H1 (cell line): ENCODE results near the gene TRAF3IP1. TPM values are rescaled to one million over a fixed set of nuclear protein-coding genes. Genes with fewer than 3 reads are reported as not detected.

Experiments
- CTCF ChIA-PET: fragments of 300-600 bp; sonication (Branson Sonifier 250); formaldehyde crosslinking; loops from one replicate; lab custom pipeline; 2021; ENCODE audit not compliant: partially characterized antibody; lab: Charles Lee
- POLR2A ChIA-PET: fragments of 300-600 bp; sonication (Branson Sonifier 250); formaldehyde crosslinking; loops from one replicate; lab custom pipeline; 2021; ENCODE audit warnings: inconsistent platforms; ENCODE audit not compliant: partially characterized antibody; lab: Charles Lee
- DNase-seq, 2 experiments: peaks; one replicate each; pipeline versions ENCODE4 v3.0.0 to v3.0.0-alpha.2; 2010 to 2022; ENCODE audit warnings: low spot score in 2 of 2, low read depth in 1 of 2, mixed read lengths in 1 of 2
- FAIRE-seq: peaks from 2 replicates; lab custom pipeline; 2011; peaks lifted over from hg19 to GRCh38; lab: Jason Lieb, UNC
- H2AFZ ChIP-seq: 2 replicates; pipeline ENCODE4 v1.8.1; 2012; ENCODE audit warnings: low read length, inconsistent platforms
- H2AK5ac ChIP-seq: 2 replicates; pipeline ENCODE4 v1.6.1; 2013; ENCODE audit warnings: low read depth, low read length
- H2BK120ac ChIP-seq: replicated peaks from 2 replicates; pipeline ENCODE3; 2013; ENCODE audit warnings: low read depth, low read length, inconsistent platforms
- H2BK12ac ChIP-seq: 2 replicates; pipeline ENCODE4 v1.6.1; 2013; ENCODE audit warnings: low read depth, low read length
- H2BK15ac ChIP-seq: 2 replicates; pipeline ENCODE4 v1.6.1; 2013; ENCODE audit warnings: low read length
- H2BK20ac ChIP-seq: 2 replicates; pipeline ENCODE4 v1.6.1; 2013; ENCODE audit warnings: low read length
- H2BK5ac ChIP-seq: 2 replicates; pipeline ENCODE4 v1.6.1; 2013; ENCODE audit warnings: low read depth, low read length
- H3K14ac ChIP-seq: 2 replicates; pipeline ENCODE4 v1.6.1; 2013; ENCODE audit warnings: inconsistent platforms; ENCODE audit not compliant: insufficient read length
- H3K18ac ChIP-seq: 2 replicates; pipeline ENCODE4 v1.6.1; 2013; ENCODE audit warnings: low read length; ENCODE audit errors: extremely low read depth
- H3K23ac ChIP-seq: 2 replicates; pipeline ENCODE4 v1.6.1; 2013; ENCODE audit warnings: inconsistent platforms; ENCODE audit not compliant: insufficient read length
- H3K23me2 ChIP-seq: 2 replicates; pipeline ENCODE4 v1.6.1; 2013; ENCODE audit warnings: low read depth, low read length
- H3K27ac ChIP-seq: 2 replicates; pipeline ENCODE4 v1.6.1; 2011; ENCODE audit warnings: low read depth, low read length, inconsistent platforms
- H3K27me3 ChIP-seq, 4 experiments: replicated peaks in 1 of 4; 1 replicate in 1 of 4; 2 replicates in 3 of 4; pipeline versions ENCODE4 v1.6.1 to v1.8.1; 2011 to 2013; ENCODE audit warnings: low read length in 3 of 4, mild to moderate bottlenecking in 3 of 4, inconsistent platforms in 2 of 4, mixed read lengths in 2 of 4, moderate library complexity in 1 of 4; ENCODE audit not compliant: control insufficient read depth in 3 of 4, insufficient read depth in 3 of 4; ENCODE audit errors: extremely low read depth in 1 of 4
- H3K36me3 ChIP-seq, 4 experiments: 2 replicates each; pipeline versions ENCODE4 v1.6.1 to v1.8.1; 2011 to 2013; ENCODE audit warnings: mild to moderate bottlenecking in 4 of 4, low read length in 3 of 4, moderate library complexity in 2 of 4, control low read depth in 1 of 4, inconsistent platforms in 1 of 4; ENCODE audit not compliant: insufficient read depth in 4 of 4, control insufficient read depth in 2 of 4
- H3K4ac ChIP-seq: replicated peaks from 2 replicates; pipeline ENCODE3; 2013; ENCODE audit warnings: low read length, low read depth, mixed read lengths, inconsistent platforms; ENCODE audit not compliant: insufficient read length
- H3K4me1 ChIP-seq, 4 experiments: replicated peaks in 1 of 4; 1 replicate in 1 of 4; 2 replicates in 3 of 4; pipeline versions ENCODE4 v1.6.1 to v1.8.1; 2011 to 2013; ENCODE audit warnings: low read length in 3 of 4, inconsistent platforms in 2 of 4, mixed read lengths in 1 of 4; ENCODE audit not compliant: insufficient read depth in 4 of 4, control insufficient read depth in 3 of 4
- H3K4me2 ChIP-seq, 2 experiments: 2 replicates each; pipeline versions ENCODE4 v1.6.1 to v1.8.1; 2011 to 2013; ENCODE audit warnings: low read depth in 2 of 2, low read length in 2 of 2, control low read depth in 1 of 2, inconsistent platforms in 1 of 2, mild to moderate bottlenecking in 1 of 2; ENCODE audit not compliant: insufficient read depth in 1 of 2
- H3K4me3 ChIP-seq, 4 experiments: fragments of 200-600, 300-600 bp in 1 of 4; sonication (generic), shearing (Covaris generic), sonication (Bioruptor Twin) in 1 of 4; 2 replicates each; pipeline versions ENCODE4 v1.5.1 to v1.8.1; 2011 to 2016; ENCODE audit warnings: low read length in 4 of 4, low read depth in 3 of 4, control low read depth in 2 of 4, inconsistent platforms in 2 of 4, mild to moderate bottlenecking in 2 of 4, mixed read lengths in 1 of 4, moderate library complexity in 1 of 4; ENCODE audit not compliant: insufficient read depth in 2 of 4; ENCODE audit errors: extremely low read depth in 1 of 4
- H3K56ac ChIP-seq: replicated peaks from 2 replicates; pipeline ENCODE3; 2013; ENCODE audit warnings: low read depth, mild to moderate bottlenecking, mixed read lengths, low read length, inconsistent platforms; ENCODE audit not compliant: insufficient read length
- H3K79me1 ChIP-seq: 2 replicates; pipeline ENCODE4 v1.6.1; 2013; ENCODE audit warnings: low read depth, low read length, control low read depth
- H3K79me2 ChIP-seq, 2 experiments: 2 replicates each; pipeline versions ENCODE4 v1.6.1 to v1.8.1; 2012 to 2013; ENCODE audit warnings: low read length in 2 of 2, mild to moderate bottlenecking in 2 of 2, inconsistent platforms in 1 of 2; ENCODE audit not compliant: insufficient read depth in 2 of 2, control insufficient read depth in 1 of 2
- H3K9ac ChIP-seq, 4 experiments: replicated peaks in 1 of 4; 1 replicate in 1 of 4; 2 replicates in 3 of 4; pipeline versions ENCODE4 v1.6.1 to v1.8.1; 2011 to 2013; ENCODE audit warnings: low read depth in 3 of 4, low read length in 3 of 4, control low read depth in 2 of 4, mild to moderate bottlenecking in 2 of 4, moderate library complexity in 2 of 4, inconsistent platforms in 1 of 4; ENCODE audit errors: extremely low read depth in 1 of 4
- H3K9me3 ChIP-seq, 2 experiments: 2 replicates each; pipeline versions ENCODE4 v1.6.1 to v1.8.1; 2012 to 2013; ENCODE audit warnings: mild to moderate bottlenecking in 2 of 2, moderate library complexity in 2 of 2, control low read depth in 1 of 2, inconsistent platforms in 1 of 2, low read depth in 1 of 2, low read length in 1 of 2, mixed read lengths in 1 of 2; ENCODE audit not compliant: insufficient read depth in 2 of 2
- H4K20me1 ChIP-seq, 2 experiments: replicated peaks in 1 of 2; 2 replicates each; pipeline versions ENCODE3 to v1.8.1; 2011 to 2013; ENCODE audit warnings: inconsistent platforms in 2 of 2, low read length in 2 of 2, mild to moderate bottlenecking in 1 of 2; ENCODE audit not compliant: insufficient read depth in 2 of 2, control insufficient read depth in 1 of 2
- H4K5ac ChIP-seq: 2 replicates; pipeline ENCODE4 v1.6.1; 2013; ENCODE audit warnings: low read length, low read depth, mixed read lengths, inconsistent platforms; ENCODE audit not compliant: insufficient read length
- H4K8ac ChIP-seq: 2 replicates; pipeline ENCODE4 v1.8.0; 2013; ENCODE audit warnings: mild to moderate bottlenecking, moderate library complexity, low read length, inconsistent platforms; ENCODE audit not compliant: insufficient read depth; ENCODE audit errors: extremely low read depth
- H4K91ac ChIP-seq: replicated peaks from 2 replicates; pipeline ENCODE3; 2013; ENCODE audit warnings: low read length, mixed read lengths, inconsistent platforms; ENCODE audit not compliant: insufficient read length
- ASH2L ChIP-seq: fragments of 200-600, 300-600 bp; sonication (generic); IDR thresholded peaks from one replicate; pipeline ENCODE4 v1.7.1; 2017; ENCODE audit warnings: low read length
- CHD1 ChIP-seq: IDR thresholded peaks from 2 replicates; pipeline ENCODE4 v1.6.1; 2012; ENCODE audit warnings: low read depth, low read length, improper control_type of control experiment
- GTF2F1 ChIP-seq: IDR thresholded peaks from 2 replicates; pipeline ENCODE4 v1.6.1; 2012; ENCODE audit warnings: low read depth, low read length, improper control_type of control experiment, borderline replicate concordance
- JUN ChIP-seq: IDR thresholded peaks from 2 replicates; pipeline ENCODE4 v1.6.1; 2011; ENCODE audit warnings: low read depth, mild to moderate bottlenecking, improper control_type of control experiment, low read length
- JUND ChIP-seq: IDR thresholded peaks from 2 replicates; pipeline ENCODE4 v1.6.1; 2011; ENCODE audit warnings: mild to moderate bottlenecking, improper control_type of control experiment, low read length
- KDM1A ChIP-seq: fragments of 200-600, 300-600 bp; sonication (generic); IDR thresholded peaks from 2 replicates; pipeline ENCODE4 v1.7.1; 2016; ENCODE audit warnings: mild to moderate bottlenecking, low read length, borderline replicate concordance
- RXRA ChIP-seq: IDR thresholded peaks from 2 replicates; pipeline ENCODE4 v1.6.1; 2011; ENCODE audit warnings: low read depth, mild to moderate bottlenecking, low read length, moderate library complexity; ENCODE audit not compliant: insufficient read depth
- SAP30 ChIP-seq: fragments of 300-600 bp; sonication (generic); IDR thresholded peaks from 2 replicates; pipeline ENCODE4 v1.7.1; 2012; ENCODE audit warnings: low read length, moderate library complexity, mild to moderate bottlenecking, inconsistent platforms; ENCODE audit not compliant: insufficient read depth, insufficient replicate concordance
- SIRT6 ChIP-seq: IDR thresholded peaks from one replicate; pipeline ENCODE4 v1.7.1; 2012; ENCODE audit warnings: low read length, inconsistent platforms
- SP2 ChIP-seq: IDR thresholded peaks from 2 replicates; pipeline ENCODE4 v1.6.1; 2012; ENCODE audit warnings: mild to moderate bottlenecking, low read length, inconsistent platforms
- SP4 ChIP-seq: IDR thresholded peaks from 2 replicates; pipeline ENCODE4 v1.6.1; 2012; ENCODE audit warnings: low read length, inconsistent platforms
- ZNF274 ChIP-seq: IDR thresholded peaks from 2 replicates; pipeline ENCODE4 v1.7.0; 2012; ENCODE audit warnings: low read length, borderline replicate concordance; ENCODE audit errors: extremely low read depth
- WGBS, 2 experiments: shearing (Covaris generic) in 1 of 2; methylation state at CpG; one replicate each; pipeline versions ENCODE4 v1.1.6 to v1.1.7; 2013 to 2015; ENCODE audit warnings: low lambda C conversion rate in 2 of 2, mixed read lengths in 2 of 2, inconsistent platforms in 1 of 2, low coverage in 1 of 2, missing lambda C conversion rate in 1 of 2; ENCODE audit not compliant: insufficient replicate concordance in 2 of 2, insufficient coverage in 1 of 2, insufficient read length in 1 of 2; ENCODE audit errors: extremely low coverage in 1 of 2, missing lambda C conversion rate in 1 of 2; 5-methylcytosine and 5-hydroxymethylcytosine counted together
- polyA plus RNA-seq, 7 experiments: library from polyadenylated mRNA; depleted of rRNA in 3 of 7; stranded (reverse) in 5 of 7; unstranded in 2 of 7; fragments of >200 nt in 5 of 7; fragments of 200-250 nt in 2 of 7; gene quantifications; 1 replicate in 5 of 7; 2 replicates in 1 of 7; 4 replicates in 1 of 7; pipeline versions ENCODE4 v1.2.1 to v1.2.3, GENCODE V29; 2011 to 2013; ENCODE audit warnings: missing spikeins in 2 of 7, mixed read lengths in 2 of 7
- total RNA-seq: library from RNA; stranded (reverse); fragmentation: NEBNext Ultra II Directional; extraction: Animal tissue kit (Norgen Biotek cat#: 25700); gene quantifications from 2 replicates; pipeline ENCODE4 v1.2.1, GENCODE V29; 2021

The TRAF3IP1 gene
- total and polyA plus RNA-seq, 2 of the 8 experiments (the other 6 are each of a cell fraction or from before 2014, with no cell fraction given): 2.3 to 17.5 TPM

DNA sequence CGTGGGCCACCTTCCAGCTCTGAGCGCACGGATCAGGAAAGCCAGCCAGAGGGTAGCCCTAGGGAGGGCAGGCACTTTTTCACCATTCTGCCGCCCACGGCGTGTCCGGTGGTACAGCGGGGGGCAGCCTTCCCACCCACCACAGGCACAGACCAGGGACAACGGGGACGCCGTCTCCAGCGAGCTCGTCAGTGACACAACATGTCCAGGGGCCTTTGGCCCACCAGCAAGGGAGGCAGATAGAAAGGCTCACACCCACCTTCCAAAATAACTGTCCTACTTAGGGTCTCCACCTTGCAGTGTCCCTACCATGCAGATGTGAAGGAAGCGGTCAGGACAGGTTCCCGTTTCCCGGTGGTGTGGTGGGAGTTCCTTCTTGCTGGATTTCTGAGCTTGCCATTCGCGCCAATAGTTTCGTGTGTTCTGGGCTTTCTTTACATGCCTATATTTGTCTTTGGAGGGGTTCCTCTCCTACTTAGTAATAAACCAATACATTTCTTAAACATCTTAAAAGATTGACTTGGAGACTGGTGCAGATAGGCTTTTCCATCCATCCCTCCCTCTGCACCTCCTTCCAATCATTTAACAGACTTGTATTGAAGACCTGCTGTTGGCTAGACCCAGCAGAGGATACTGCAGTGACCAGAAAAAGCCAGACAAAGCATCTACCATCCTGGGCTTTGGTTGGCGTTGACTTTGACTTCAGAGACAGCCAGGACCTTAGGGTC lies 107.3 kb downstream of the TRAF3IP1 start:
- H3K4me2 ChIP-seq: peak overlapping the region; percentile 86 to 98
- no peak overlapping the region for H3K23ac ChIP-seq
- FAIRE-seq: no peak
- H3K23me2 ChIP-seq: peaks cover 11% of the 10 kb centered on the region
- H3K27ac ChIP-seq: 0 out of 2 replicates have a peak overlapping the region, but pooled peaks have one; percentile 2
- TF ChIP-seq ZNF274 (no peak), SIRT6 (no peak), JUND (no peak), SAP30 (no peak), RXRA (no peak), SP4 (no peak), JUN (no peak), ASH2L (no peak), CHD1 (no peak), KDM1A (no peak), GTF2F1 (no peak), SP2 (no peak)
- DNase-seq: no peak
- H3K79me1 ChIP-seq: peaks cover 12% of the 10 kb centered on the region
- H2BK120ac ChIP-seq: no peak overlapping the region
- H3K27me3 ChIP-seq: no peaks in the 10 kb centered on the region
- H2AK5ac ChIP-seq: no peak overlapping the region
- H3K4me1 ChIP-seq: peaks cover 0 to 10% (median 6%) of the 10 kb centered on the region in 4 experiments; a peak in 4 of 7 replicates
- no peak overlapping the region for H2AFZ ChIP-seq
- 0 out of 2 replicates have a peak overlapping the region, but pooled peaks have one; percentile 66 for H2BK5ac ChIP-seq
- no peak overlapping the region; the same call in 1 of the 2 replicates for H4K8ac ChIP-seq
- H3K36me3 ChIP-seq: peaks cover 0 to 4% (median 0%) of the 10 kb centered on the region in 4 experiments; a peak in 3 of 8 replicates
- peak overlapping the region; percentile 48 to 88 (median 80) for H3K9ac ChIP-seq
- peak overlapping the region; percentile 43 for H3K56ac ChIP-seq
- ChIA-PET CTCF (interaction anchor here (0.7 to 1.2 kb wide), 5 partner anchors 12 to 627 kb away, joined by 3 to 5 read pairs (median 3); no protein-coding TSS in a partner anchor), POLR2A (interaction anchor here (0.6 to 1.7 kb wide), 5 partner anchors 13 to 1326 kb away, joined by 3 to 10 read pairs (median 4); no protein-coding TSS in a partner anchor)
- peaks cover 0 to 7% of the 10 kb centered on the region in 2 experiments for H4K20me1 ChIP-seq
- no peak overlapping the region for H2BK20ac ChIP-seq
- no peak overlapping the region for H2BK12ac ChIP-seq
- H3K4me3 ChIP-seq: peak overlapping the region; percentile 74 to 98 (median 79)
- no peak overlapping the region for H3K14ac ChIP-seq
- no peak overlapping the region for H3K4ac ChIP-seq
- H4K91ac ChIP-seq: no peak overlapping the region
- 19% methylated on average over 20 of the region's 20 CpGs; no CpG with 5 or more reads in 1 of the 2 experiments for WGBS, 2 experiments
- H3K9me3 ChIP-seq: no peaks in the 10 kb centered on the region
- H3K79me2 ChIP-seq: peaks cover 18 to 53% of the 10 kb centered on the region in 2 experiments
- H4K5ac ChIP-seq: no peak overlapping the region
- peak overlapping the region; percentile 78 for H3K18ac ChIP-seq
- 0 out of 2 replicates have a peak overlapping the region, but pooled peaks have one; percentile 31 for H2BK15ac ChIP-seq
